HG03060 (cell line): Measurements from ENCODE around the gene ISYNA1.

Source experiments
- ATAC-seq: cut with Tn5 transposase; IDR thresholded peaks from one replicate; pipeline ENCODE4 v1.9.1; 2021; ENCODE audit warnings: low read depth, moderate number of reproducible peaks; ENCODE audit not compliant: unreplicated experiment

Gene ISYNA1

DNA sequence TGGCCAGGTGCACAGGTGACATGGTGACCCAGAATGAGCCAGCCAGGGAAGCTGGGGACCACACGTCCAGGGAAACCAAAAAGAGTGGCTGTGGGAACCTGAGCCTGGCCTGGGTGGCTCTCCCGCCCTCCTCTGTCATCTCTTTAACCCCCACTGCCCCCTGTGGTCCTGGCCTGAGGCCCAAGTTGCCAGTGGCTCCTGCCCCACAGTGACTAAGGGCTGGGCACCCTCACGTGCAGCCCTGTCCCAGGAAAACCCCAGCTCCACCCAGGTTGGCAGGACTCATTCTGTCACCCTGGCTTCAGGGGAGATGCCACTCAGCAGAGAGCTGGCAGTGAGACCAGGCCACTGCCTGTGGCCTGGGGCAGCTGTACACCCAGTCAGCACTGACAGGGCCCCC, 30.6 kb upstream of the ISYNA1 start:
- ATAC-seq = no peak

- no peak for ATAC-seq
Observed at GRCh38 chr19:18467978-18468377, 30.0 kb upstream of the ISYNA1 start.

GRCh38 chr19:18466354-18466753, 28.4 kb upstream of the ISYNA1 start:
- ATAC-seq = no peak

- ATAC-seq = no peak
Observed at GRCh38 chr19:18465964-18466339, 28.0 kb upstream of the ISYNA1 start.

DNA sequence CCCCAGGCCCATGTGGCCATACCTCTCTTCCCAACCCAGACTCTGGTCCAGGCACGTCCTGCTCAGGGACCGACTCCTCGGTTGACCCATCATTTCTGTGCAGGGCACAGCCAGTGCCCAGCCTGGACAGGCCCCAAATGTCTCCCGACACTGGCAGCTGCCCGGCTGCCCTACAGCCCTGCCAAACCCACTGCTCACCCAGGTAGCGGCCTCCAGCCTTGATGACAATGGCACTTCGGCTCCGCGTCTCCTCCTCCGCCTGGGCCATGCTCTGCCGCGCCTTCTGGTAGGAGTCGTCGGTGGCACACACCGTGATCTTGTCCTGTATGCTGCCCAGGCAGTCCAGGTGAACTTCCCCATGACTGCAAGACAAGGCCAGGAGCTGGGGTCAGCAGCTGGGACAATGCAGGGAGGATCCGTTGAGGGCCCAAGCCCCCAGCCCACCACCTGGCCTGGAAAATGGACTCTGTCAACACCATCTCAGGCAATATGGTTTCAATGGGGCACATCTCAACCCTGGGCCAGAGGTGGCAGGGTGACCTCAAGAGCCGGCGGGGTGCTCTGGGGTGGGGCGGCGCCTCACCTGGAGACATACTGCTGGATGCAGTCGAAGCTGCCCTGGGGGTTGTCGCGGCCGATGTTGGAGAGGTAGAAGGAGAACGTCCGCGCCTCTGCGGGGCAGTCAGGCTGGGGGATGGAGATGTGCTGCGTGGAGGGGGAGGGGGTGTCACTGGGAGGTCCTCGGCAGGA, 27.5 kb upstream of the ISYNA1 start:
- no peak for ATAC-seq

DNA sequence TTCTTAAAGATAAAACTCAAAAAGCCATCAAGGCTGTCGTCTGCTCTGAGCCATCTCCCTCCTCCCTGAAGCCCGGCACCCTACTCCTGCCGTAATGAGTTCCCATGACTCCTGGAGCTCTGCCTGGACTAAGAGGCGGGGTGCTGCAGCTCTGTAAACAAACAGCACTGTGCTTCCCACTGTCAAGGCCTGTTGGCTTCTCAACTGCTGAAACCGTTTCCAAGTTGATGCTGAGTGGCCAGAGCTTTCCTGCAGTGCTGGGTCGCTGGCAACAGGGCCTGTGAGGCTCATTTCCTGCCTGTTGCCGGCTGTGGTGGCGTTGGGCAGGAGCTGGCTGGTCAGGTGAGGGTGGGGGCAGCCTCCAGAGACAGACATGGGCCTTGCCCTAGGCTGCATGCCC, 26.7 kb upstream of the ISYNA1 start:
- no peak for ATAC-seq

DNA sequence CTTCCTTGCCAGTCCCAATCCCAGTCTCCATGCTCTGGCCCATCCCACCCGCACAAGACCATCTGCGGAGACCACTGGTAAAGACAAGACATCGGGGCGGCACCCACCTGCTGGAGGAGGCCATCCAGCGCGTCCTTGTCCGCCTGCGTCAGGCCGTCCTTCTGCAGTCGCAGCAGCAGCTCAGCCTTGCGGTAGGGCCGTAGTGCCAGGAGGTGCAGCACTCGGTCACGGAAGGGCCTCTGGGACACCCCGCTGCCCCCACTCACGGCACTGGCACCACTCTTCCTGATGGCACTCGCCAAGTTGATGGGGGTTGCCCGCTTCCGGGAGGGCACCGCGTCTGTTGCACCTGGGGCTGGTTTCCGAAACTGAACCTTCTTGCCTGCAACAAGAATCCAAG, 23.5 kb upstream of the ISYNA1 start:
- ATAC-seq = no peak

DNA sequence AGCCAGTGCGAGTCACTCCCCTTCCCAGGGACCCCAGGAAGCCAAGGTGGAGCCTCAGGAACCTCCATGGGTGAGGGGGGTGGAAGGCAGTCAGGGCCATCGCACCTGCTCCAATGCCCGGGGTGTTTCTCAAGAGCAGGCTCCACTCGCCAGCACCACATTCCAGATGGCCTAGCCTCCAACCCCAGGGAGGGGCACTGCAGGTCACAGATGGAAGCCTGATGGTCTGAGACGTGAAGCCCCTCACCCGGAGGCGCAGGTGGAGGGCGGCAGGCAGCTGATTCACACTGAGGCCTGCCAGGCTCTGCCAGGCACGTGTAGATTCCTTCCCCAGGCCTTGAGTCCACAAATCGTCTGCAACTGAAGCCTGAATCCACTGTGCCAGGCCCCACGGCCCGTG, 23.0 kb upstream of the ISYNA1 start:
- no peak for ATAC-seq

DNA sequence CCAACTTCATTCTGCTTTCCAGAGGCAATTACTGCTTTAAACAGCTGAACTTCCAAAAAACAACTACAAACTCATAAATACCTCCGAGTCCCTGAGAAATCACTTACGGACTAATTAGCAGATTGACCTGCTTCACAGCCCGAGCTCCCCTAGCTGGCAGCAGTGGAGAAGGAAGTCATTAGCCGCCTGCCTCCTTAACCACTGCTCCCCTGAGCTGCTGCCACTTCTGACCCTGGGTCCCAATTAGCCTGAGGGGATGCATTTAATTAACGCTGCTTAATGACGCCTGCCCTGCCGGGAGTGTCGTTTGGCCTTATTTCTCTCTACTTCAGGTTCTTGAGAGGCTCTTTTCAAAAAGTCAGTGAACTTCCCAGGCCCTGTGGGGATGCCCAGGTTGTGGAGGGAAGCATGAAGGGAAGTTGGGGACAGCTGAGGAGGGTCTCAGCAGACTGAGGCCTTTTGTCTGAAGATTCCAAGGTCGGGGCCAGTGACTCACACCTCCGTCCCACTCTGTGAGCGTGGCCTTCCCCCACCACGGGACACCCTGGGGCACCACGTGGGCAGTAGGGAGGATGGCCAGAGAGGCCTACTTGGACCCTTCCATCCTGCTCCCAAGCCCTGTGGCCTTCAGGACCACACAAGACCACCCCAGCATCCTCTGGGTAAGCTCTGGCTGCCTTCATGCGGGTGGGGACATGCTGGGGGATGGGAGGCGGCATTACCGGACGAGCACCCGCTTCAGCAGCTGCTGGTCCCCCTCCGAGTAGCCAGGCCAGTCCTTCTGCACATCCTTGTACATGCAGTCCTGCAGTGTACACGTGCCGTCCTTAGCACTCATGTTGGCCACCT, 19.8 kb upstream of the ISYNA1 start:
- no peak for ATAC-seq

- no peak for ATAC-seq
Observed at GRCh38 chr19:18456974-18457373, 19.0 kb upstream of the ISYNA1 start.

DNA sequence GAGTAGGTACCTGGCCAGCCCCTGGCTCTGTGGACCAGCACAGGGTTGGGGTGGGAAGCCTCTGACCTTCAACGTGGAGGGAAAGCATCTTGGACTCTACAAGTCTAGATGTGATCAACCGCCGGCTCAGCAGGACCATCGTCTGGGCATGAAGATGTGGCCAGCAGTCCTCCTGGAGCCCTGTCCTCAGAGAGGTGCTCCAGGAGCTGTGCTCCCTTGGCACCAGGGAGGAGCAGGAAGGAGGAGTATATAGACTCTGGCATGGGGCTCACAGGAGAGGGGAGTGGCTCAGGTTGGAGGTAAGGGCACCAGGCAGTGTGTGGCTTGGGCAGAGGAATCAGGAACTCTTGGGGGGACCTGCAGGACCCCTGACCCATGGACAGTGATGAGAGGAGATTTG, 18.3 kb upstream of the ISYNA1 start:
- no peak for ATAC-seq

- no peak for ATAC-seq
Observed at GRCh38 chr19:18453269-18454024, 15.5 kb upstream of the ISYNA1 start.

- ATAC-seq = no peak
Observed at GRCh38 chr19:18452386-18452785, 14.5 kb upstream of the ISYNA1 start.

GRCh38 chr19:18450931-18451836, 13.3 kb upstream of the ISYNA1 start:
- no peak for ATAC-seq

GRCh38 chr19:18450021-18450930, 12.3 kb upstream of the ISYNA1 start:
- ATAC-seq = no peak

DNA sequence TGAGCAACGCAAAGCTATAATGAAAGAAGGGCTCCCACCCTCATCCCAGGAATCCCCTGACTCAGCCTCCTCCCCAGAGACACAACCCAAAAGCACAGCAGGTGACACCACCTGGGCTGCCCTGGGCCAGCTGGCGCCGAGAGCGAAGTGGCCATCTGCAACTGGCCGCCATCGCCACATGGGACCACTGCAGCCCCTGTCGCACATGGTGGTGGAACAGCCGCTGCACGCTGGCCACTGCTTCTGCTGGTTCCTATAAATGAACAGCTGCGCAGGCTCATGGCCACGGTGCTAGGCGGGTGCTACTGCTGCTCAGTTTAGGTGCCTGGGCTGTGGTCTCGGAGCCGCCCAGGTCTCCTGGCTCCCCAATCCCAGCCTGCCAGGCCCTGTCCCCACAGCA, 11.6 kb upstream of the ISYNA1 start:
- no peak for ATAC-seq

DNA sequence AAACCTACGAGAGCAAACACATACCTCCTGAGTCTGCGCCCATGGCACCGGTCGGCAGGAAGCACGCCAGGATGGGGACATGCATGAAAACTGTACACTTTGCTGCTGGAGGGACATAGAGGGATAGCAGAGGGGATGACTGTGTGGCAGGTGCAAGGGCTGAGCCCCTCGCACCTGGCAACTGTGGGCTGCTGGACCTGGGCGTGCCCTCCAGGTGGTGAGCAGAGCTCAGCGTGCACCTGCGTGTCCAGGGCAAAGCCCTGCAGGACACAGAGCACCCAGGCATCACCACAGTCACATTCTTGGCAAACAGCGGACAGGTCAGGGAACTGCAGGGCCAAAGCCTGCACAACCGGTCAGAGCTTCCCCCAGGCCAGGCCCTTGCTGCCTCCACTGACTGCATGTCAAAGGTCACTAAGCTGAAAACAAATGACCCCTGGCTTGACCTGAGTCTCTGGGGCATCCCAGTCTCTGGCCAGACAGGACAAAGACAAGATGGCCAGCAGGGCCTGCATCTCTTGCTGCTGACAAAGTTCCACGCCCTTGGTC, 9.0 kb upstream of the ISYNA1 start:
- ATAC-seq = no peak

DNA sequence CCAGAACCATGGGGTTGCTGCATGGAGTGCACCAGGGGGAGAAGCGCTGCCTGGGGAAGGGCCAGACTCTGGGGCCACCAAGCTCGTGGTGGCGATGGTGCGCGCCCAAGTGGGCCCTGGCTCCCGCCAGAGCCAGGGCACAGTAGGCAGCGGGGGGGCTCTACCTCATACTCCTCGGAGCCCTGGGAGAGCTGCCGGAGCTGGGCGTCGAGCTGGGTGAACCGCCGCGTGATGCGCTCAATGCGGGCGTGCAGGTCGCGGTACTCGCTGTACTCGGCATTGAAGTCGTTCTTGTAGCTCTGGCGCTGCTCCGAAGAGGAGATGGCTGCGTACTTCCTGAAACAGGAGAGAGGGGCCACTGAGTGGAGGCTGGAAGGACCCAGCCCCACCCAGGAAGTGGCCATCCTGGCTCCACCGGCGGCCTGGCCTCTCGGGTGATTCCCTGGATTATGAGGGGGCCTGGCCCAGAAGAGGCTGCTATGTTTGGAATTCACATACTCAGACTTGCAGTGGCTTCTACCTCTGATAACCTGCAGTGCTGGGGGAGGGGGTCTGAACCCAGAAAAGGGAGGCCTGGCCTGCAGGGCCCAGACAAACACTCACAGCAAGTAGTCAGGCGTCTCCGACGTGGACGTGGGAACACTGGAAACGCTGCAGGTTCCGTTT, 8.3 kb upstream of the ISYNA1 start:
- no peak for ATAC-seq
